Naive thymus-derived CD4-positive, alpha-beta T cell (primary cell): ENCODE results near the gene ALPI. TPM values are rescaled to one million over a fixed set of nuclear protein-coding genes. Genes with fewer than 3 reads are reported as not detected.

Source experiments
- ATAC-seq: fragments of 150-1000 bp; cut with Tn5 transposase; 2 replicates; pipeline ENCODE4 v1.10.0; 2021; ENCODE audit warnings: mild to moderate bottlenecking, moderate library complexity
- CTCF ChIA-PET: fragments of 350-600 bp; sonication (Branson Sonifier 250); formaldehyde crosslinking; loops from one replicate; lab custom pipeline; 2021; ENCODE audit warnings: antibody characterized with exemption; lab: Charles Lee
- POLR2A ChIA-PET: fragments of 350-600 bp; sonication (Branson Sonifier 250); formaldehyde crosslinking; loops from one replicate; lab custom pipeline; 2021; ENCODE audit warnings: antibody characterized with exemption, inconsistent platforms; lab: Charles Lee
- DNase-seq, 9 donors: peaks; one replicate each; pipeline versions ENCODE4 v3.0.0 to v3.0.0-alpha.2; 2020 to 2022; ENCODE audit warnings: mixed read lengths in 1 of 9
- H3K27ac ChIP-seq: one replicate; pipeline ENCODE4 v1.7.0; 2013; ENCODE audit warnings: mild to moderate bottlenecking, low read depth, low read length, moderate library complexity
- H3K27me3 ChIP-seq, 2 donors: one replicate each; pipeline ENCODE4 v1.7.0; 2013; ENCODE audit warnings: low read length in 2 of 2, mild to moderate bottlenecking in 2 of 2, moderate library complexity in 2 of 2; ENCODE audit not compliant: control insufficient read depth in 2 of 2, insufficient read depth in 2 of 2
- H3K36me3 ChIP-seq, 3 experiments: 1 replicate in 2 of 3; 2 replicates in 1 of 3; pipeline ENCODE4 v1.7.0; 2013; ENCODE audit warnings: low read length in 3 of 3, mild to moderate bottlenecking in 3 of 3, moderate library complexity in 1 of 3; ENCODE audit not compliant: insufficient read depth in 3 of 3, control insufficient read depth in 2 of 3
- H3K4me1 ChIP-seq, 2 donors: one replicate each; pipeline ENCODE4 v1.7.0; 2013; ENCODE audit warnings: low read length in 2 of 2, mild to moderate bottlenecking in 2 of 2, moderate library complexity in 1 of 2; ENCODE audit not compliant: control insufficient read depth in 2 of 2, insufficient read depth in 2 of 2
- H3K4me3 ChIP-seq: 2 replicates; pipeline ENCODE4 v1.7.0; 2013; ENCODE audit warnings: mild to moderate bottlenecking, low read length
- H3K9me3 ChIP-seq, 3 experiments: 1 replicate in 2 of 3; 2 replicates in 1 of 3; pipeline ENCODE4 v1.7.0; 2013; ENCODE audit warnings: low read length in 3 of 3; ENCODE audit not compliant: control insufficient read depth in 2 of 3
- H3K27ac Mint-ChIP-seq, 9 donors: one replicate each; pipeline ENCODE4 v1.8.0; 2020 to 2022; ENCODE audit warnings: mixed read lengths in 9 of 9, mild to moderate bottlenecking in 8 of 9, moderate library complexity in 5 of 9, inconsistent platforms in 2 of 9
- H3K27me3 Mint-ChIP-seq, 5 donors: one replicate each; pipeline ENCODE4 v1.8.0; 2021 to 2022; ENCODE audit warnings: mixed read lengths in 5 of 5, mild to moderate bottlenecking in 1 of 5
- H3K36me3 Mint-ChIP-seq, 5 donors: one replicate each; pipeline ENCODE4 v1.8.0; 2020 to 2022; ENCODE audit warnings: mixed read lengths in 5 of 5, mild to moderate bottlenecking in 3 of 5, inconsistent platforms in 1 of 5
- H3K4me1 Mint-ChIP-seq, 7 donors: one replicate each; pipeline ENCODE4 v1.8.0; 2020 to 2022; ENCODE audit warnings: mixed read lengths in 7 of 7, mild to moderate bottlenecking in 3 of 7, inconsistent platforms in 1 of 7
- H3K4me3 Mint-ChIP-seq, 10 donors: one replicate each; pipeline ENCODE4 v1.8.0; 2020 to 2022; ENCODE audit warnings: mild to moderate bottlenecking in 10 of 10, mixed read lengths in 10 of 10, moderate library complexity in 6 of 10, inconsistent platforms in 2 of 10
- H3K9me3 Mint-ChIP-seq, 11 donors: one replicate each; pipeline ENCODE4 v1.8.0; 2020 to 2022; ENCODE audit warnings: mixed read lengths in 11 of 11, mild to moderate bottlenecking in 4 of 11, inconsistent platforms in 1 of 11, moderate library complexity in 1 of 11
- intact Hi-C, 2 donors: fragments of 100-400 bp; cut with micrococcal nuclease; formaldehyde crosslinking; loops; one replicate each; pipeline ENCODE4 v1.15.1; 2023
- polyA plus RNA-seq, 2 donors: library from polyadenylated mRNA; unstranded; fragments of 300-500 nt; fragmentation: Illumina TruSeq; gene quantifications; one replicate each; pipeline ENCODE4 v1.2.3, GENCODE V29; 2021
- total RNA-seq, 6 experiments: library from RNA in 5 of 6; stranded (reverse) in 5 of 6; gene quantifications; 1 replicate in 5 of 6; 2 replicates in 1 of 6; pipeline ENCODE4 v1.2.3 and lab custom pipeline; 2021 to 2026

ALPI gene
- total and polyA plus RNA-seq, 7 experiments from 2014 or later, result not detected

- Histone ChIP-seq H3K27ac (no peak overlapping the region), H3K4me1 (no peaks in the 10 kb centered on the region), H3K27me3 (no peaks in the 10 kb centered on the region), H3K9me3 (no peaks in the 10 kb centered on the region), H3K4me3 (no peak overlapping the region), H3K36me3 (no peaks in the 10 kb centered on the region)
- DNase-seq (no peak), ATAC-seq (no peak)
- no peak overlapping the region for H3K27ac Mint-ChIP-seq
- H3K9me3 Mint-ChIP-seq, result peaks cover 0 to 8% (median 0%) of the 10 kb centered on the region in 11 donors
- H3K36me3 Mint-ChIP-seq, result no peaks in the 10 kb centered on the region
- peaks cover 3 to 32% (median 12%) of the 10 kb centered on the region in 5 donors for H3K27me3 Mint-ChIP-seq
- peaks cover 0 to 2% (median 0%) of the 10 kb centered on the region in 7 donors for H3K4me1 Mint-ChIP-seq
- H3K4me3 Mint-ChIP-seq, result no peak overlapping the region
- ChIA-PET POLR2A (no interaction called here), CTCF (no interaction called here)
- intact Hi-C loops, result no loop called here
Observed at GRCh38 chr2:232460171-232460570, 4.2 kb downstream of the ALPI start.

- Mint-ChIP-seq H3K27me3 (peaks cover 5 to 26% (median 15%) of the 10 kb centered on the region in 5 donors), H3K36me3 (no peaks in the 10 kb centered on the region), H3K4me1 (no peaks in the 10 kb centered on the region), H3K4me3 (no peak overlapping the region), H3K9me3 (peaks cover 0 to 8% (median 0%) of the 10 kb centered on the region in 11 donors), H3K27ac (no peak overlapping the region)
- Histone ChIP-seq H3K4me1 (no peaks in the 10 kb centered on the region), H3K4me3 (no peak overlapping the region), H3K27me3 (no peaks in the 10 kb centered on the region), H3K27ac (no peak overlapping the region), H3K9me3 (no peaks in the 10 kb centered on the region), H3K36me3 (no peaks in the 10 kb centered on the region)
- CTCF ChIA-PET, result no interaction called here
- ATAC-seq, result no peak
- intact Hi-C loops, result no loop called here
- POLR2A ChIA-PET, result no interaction called here
- DNase-seq, result no peak
Observed at GRCh38 chr2:232463701-232464543, 8.0 kb downstream of the ALPI start.

- peaks cover 0 to 8% (median 0%) of the 10 kb centered on the region in 11 donors for H3K9me3 Mint-ChIP-seq
- ChIA-PET POLR2A (no interaction called here), CTCF (no interaction called here)
- no peaks in the 10 kb centered on the region for H3K36me3 ChIP-seq
- H3K27me3 ChIP-seq, result no peaks in the 10 kb centered on the region
- no peak overlapping the region for H3K27ac ChIP-seq
- H3K9me3 ChIP-seq, result no peaks in the 10 kb centered on the region
- DNase-seq (no peak), ATAC-seq (no peak)
- H3K4me3 Mint-ChIP-seq, result no peak overlapping the region
- H3K27ac Mint-ChIP-seq, result no peak overlapping the region
- no peaks in the 10 kb centered on the region for H3K4me1 Mint-ChIP-seq
- peaks cover 5 to 32% (median 11%) of the 10 kb centered on the region in 5 donors for H3K27me3 Mint-ChIP-seq
- H3K36me3 Mint-ChIP-seq, result no peaks in the 10 kb centered on the region
- H3K4me3 ChIP-seq, result no peak overlapping the region
- intact Hi-C loops, result no loop called here
- H3K4me1 ChIP-seq, result no peaks in the 10 kb centered on the region
Observed at GRCh38 chr2:232464544-232464885, 8.6 kb downstream of the ALPI start.

- H3K27me3 ChIP-seq, result no peaks in the 10 kb centered on the region
- H3K4me3 Mint-ChIP-seq, result no peak overlapping the region
- peaks cover 0 to 8% (median 0%) of the 10 kb centered on the region in 11 donors for H3K9me3 Mint-ChIP-seq
- no peaks in the 10 kb centered on the region for H3K4me1 ChIP-seq
- ATAC-seq (no peak), DNase-seq (no peak)
- intact Hi-C loops, result no loop called here
- no peaks in the 10 kb centered on the region for H3K9me3 ChIP-seq
- no peak overlapping the region for H3K27ac ChIP-seq
- H3K36me3 Mint-ChIP-seq, result no peaks in the 10 kb centered on the region
- no peaks in the 10 kb centered on the region for H3K4me1 Mint-ChIP-seq
- no peak overlapping the region for H3K4me3 ChIP-seq
- peaks cover 5 to 35% (median 11%) of the 10 kb centered on the region in 5 donors for H3K27me3 Mint-ChIP-seq
- no peak overlapping the region for H3K27ac Mint-ChIP-seq
- H3K36me3 ChIP-seq, result no peaks in the 10 kb centered on the region
- ChIA-PET POLR2A (no interaction called here), CTCF (interaction anchor here (0.9 kb wide), 1 partner anchor 8 kb away, joined by 3 read pairs; no protein-coding TSS in a partner anchor)
Observed at GRCh38 chr2:232465061-232465460, 9.1 kb downstream of the ALPI start.

- DNase-seq (no peak), ATAC-seq (no peak)
- intact Hi-C loops, result no loop called here
- H3K27ac ChIP-seq, result no peak overlapping the region
- no peaks in the 10 kb centered on the region for H3K9me3 ChIP-seq
- ChIA-PET POLR2A (interaction anchor here (0.7 kb wide), 1 partner anchor 539 kb away, joined by 3 read pairs; no protein-coding TSS in a partner anchor), CTCF (no interaction called here)
- Mint-ChIP-seq H3K4me3 (no peak overlapping the region), H3K4me1 (no peaks in the 10 kb centered on the region), H3K27ac (no peak overlapping the region), H3K27me3 (peaks cover 11 to 41% (median 18%) of the 10 kb centered on the region in 5 donors), H3K36me3 (no peaks in the 10 kb centered on the region), H3K9me3 (peaks cover 0 to 9% (median 0%) of the 10 kb centered on the region in 11 donors)
- H3K36me3 ChIP-seq, result no peaks in the 10 kb centered on the region
- H3K4me1 ChIP-seq, result no peaks in the 10 kb centered on the region
- H3K4me3 ChIP-seq, result no peak overlapping the region
- H3K27me3 ChIP-seq, result no peaks in the 10 kb centered on the region
Observed at GRCh38 chr2:232466221-232466620, 10.3 kb downstream of the ALPI start.

- ChIA-PET CTCF (interaction anchor here (1.1 kb wide), 1 partner anchor 8 kb away, joined by 3 read pairs; no protein-coding TSS in a partner anchor), POLR2A (no interaction called here)
- peaks cover 0 to 3% of the 10 kb centered on the region in 2 donors for H3K27me3 ChIP-seq
- no peak overlapping the region for H3K27ac ChIP-seq
- no peak overlapping the region for H3K4me3 ChIP-seq
- H3K27me3 Mint-ChIP-seq, result peaks cover 35 to 47% (median 37%) of the 10 kb centered on the region in 5 donors
- no peak overlapping the region for H3K4me3 Mint-ChIP-seq
- H3K4me1 Mint-ChIP-seq, result peaks cover 0 to 2% (median 0%) of the 10 kb centered on the region in 7 donors
- ATAC-seq, result no peak
- H3K36me3 Mint-ChIP-seq, result peaks cover 0 to 12% (median 0%) of the 10 kb centered on the region in 5 donors
- H3K36me3 ChIP-seq, result no peaks in the 10 kb centered on the region
- H3K4me1 ChIP-seq, result no peaks in the 10 kb centered on the region
- no peak for DNase-seq
- peaks cover 0 to 9% (median 0%) of the 10 kb centered on the region in 3 experiments for H3K9me3 ChIP-seq
- H3K9me3 Mint-ChIP-seq, result peaks cover 3 to 21% (median 11%) of the 10 kb centered on the region in 11 donors
- intact Hi-C loops, result no loop called here
- H3K27ac Mint-ChIP-seq, result no peak overlapping the region
Observed at GRCh38 chr2:232473467-232473890, 17.5 kb downstream of the ALPI start.
